Lower leg skin (tissue), 3 donors: Measurements from ENCODE around the gene DENND1A.

Experiments
- CTCF ChIP-seq, 3 donors: fragments of 450-650 bp; IDR thresholded peaks; one replicate each; pipeline ENCODE4 v1.5.1; 2016; ENCODE audit warnings: antibody characterized with exemption in 3 of 3, mild to moderate bottlenecking in 3 of 3, moderate library complexity in 2 of 3
- POLR2A ChIP-seq, 2 donors: fragments of 450-650 bp; IDR thresholded peaks; one replicate each; pipeline ENCODE4 v1.6.1; 2016 to 2017; ENCODE audit warnings: antibody characterized with exemption in 2 of 2, mild to moderate bottlenecking in 1 of 2, moderate library complexity in 1 of 2

- TF ChIP-seq POLR2A (IDR thresholded peaks at IDR 0.05) (no peak), CTCF (IDR thresholded peaks at IDR 0.05) (no peak)
Measured at GRCh38 chr9:123925819-123926218, 4.1 kb downstream of the DENND1A start.
